HepG2 (cell line): ENCODE measurements around the gene BFSP1. TPM values are rescaled to one million over a fixed set of nuclear protein-coding genes. Genes with fewer than 3 reads are reported as not detected.
A peak's percentile ranks its signal among the peaks of the same experiment; 100 is the strongest.

Source experiments
- ATAC-seq: fragments of 200-7000 bp; cut with Tn5 transposase; 3 replicates; pipeline ENCODE4 v1.9.1; 2020; ENCODE audit warnings: mild to moderate bottlenecking, moderate library complexity
- BruUV-seq: library from RNA; stranded (reverse); fragments of 400-500 nt; replicated peaks from 2 replicates; lab custom pipeline; 2021; lab: Mats Ljungman, UMichigan
- CTCF ChIA-PET: fragments of 300-600 bp; formaldehyde crosslinking; extraction: SDS; loops from one replicate; lab custom pipeline; 2021; ENCODE audit warnings: low total read pairs, inconsistent platforms, low intra/inter-chr PET ratio; lab: Yijun Ruan, JAX
- POLR2A ChIA-PET: fragments of 350-600 bp; sonication (Branson Sonifier 250); formaldehyde crosslinking; loops from one replicate; lab custom pipeline; 2020; ENCODE audit warnings: antibody characterized with exemption, inconsistent platforms; lab: Yijun Ruan, JAX
- DNase-seq: peaks from one replicate; pipeline ENCODE4 v3.0.0-alpha.2; 2015; ENCODE audit warnings: low spot score
- FAIRE-seq: peaks from 3 replicates; lab custom pipeline; 2011; peaks lifted over from hg19 to GRCh38; lab: Jason Lieb, UNC
- H2AFZ ChIP-seq: one replicate; pipeline ENCODE4 v1.6.1; 2011; ENCODE audit warnings: low read length, inconsistent platforms
- H3K27ac ChIP-seq: fragments of 300-600 bp; 3 replicates; pipeline ENCODE4 v1.8.0; 2011; ENCODE audit warnings: mixed run types, mild to moderate bottlenecking, mixed read lengths, low read length, inconsistent platforms; ENCODE audit not compliant: insufficient read depth; ENCODE audit errors: extremely low read length
- H3K27me3 ChIP-seq, 2 experiments: fragments of 200-600 bp in 1 of 2; 2 replicates in 1 of 2; 3 replicates in 1 of 2; pipeline versions ENCODE4 v1.6.0 to v1.8.0; 2011; ENCODE audit warnings: low read length in 2 of 2, mild to moderate bottlenecking in 2 of 2, moderate library complexity in 2 of 2, inconsistent platforms in 1 of 2; ENCODE audit not compliant: insufficient read depth in 2 of 2, control insufficient read depth in 1 of 2
- H3K36me3 ChIP-seq, 2 experiments: fragments of 200-600 bp in 1 of 2; replicated peaks in 1 of 2; 2 replicates in 1 of 2; 3 replicates in 1 of 2; pipeline versions ENCODE4 v1.5.1 to v1.8.0; 2011; ENCODE audit warnings: low read length in 2 of 2, inconsistent platforms in 1 of 2; ENCODE audit not compliant: insufficient read depth in 2 of 2, control insufficient read depth in 1 of 2
- H3K4me1 ChIP-seq: 2 replicates; pipeline ENCODE4 v1.5.1; 2012; ENCODE audit warnings: low read length, inconsistent platforms; ENCODE audit not compliant: insufficient read depth
- H3K4me2 ChIP-seq: 2 replicates; pipeline ENCODE4 v1.6.0; 2011; ENCODE audit warnings: low read depth, low read length, inconsistent platforms
- H3K4me3 ChIP-seq, 3 experiments: fragments of 200-600 bp in 1 of 3; sonication (generic), shearing (Covaris generic) in 1 of 3; replicated peaks in 1 of 3; 2 replicates each; pipeline ENCODE4 v1.5.1; 2011 to 2016; ENCODE audit warnings: low read length in 3 of 3, inconsistent platforms in 2 of 3, low read depth in 2 of 3, mild to moderate bottlenecking in 2 of 3, control low read depth in 1 of 3, mixed read lengths in 1 of 3; ENCODE audit not compliant: insufficient read depth in 1 of 3
- H3K79me2 ChIP-seq: one replicate; pipeline ENCODE4 v1.6.1; 2011; ENCODE audit warnings: low read length, inconsistent platforms; ENCODE audit not compliant: insufficient read depth
- H3K9ac ChIP-seq: 2 replicates; pipeline ENCODE4 v1.6.0; 2011; ENCODE audit warnings: mild to moderate bottlenecking, low read depth, low read length, inconsistent platforms; ENCODE audit not compliant: insufficient read depth
- H3K9me3 ChIP-seq: 2 replicates; pipeline ENCODE4 v1.5.1; 2012; ENCODE audit warnings: mild to moderate bottlenecking, low read length
- H4K20me1 ChIP-seq: 2 replicates; pipeline ENCODE4 v1.6.0; 2011; ENCODE audit warnings: inconsistent platforms, mild to moderate bottlenecking, low read length, moderate library complexity; ENCODE audit not compliant: insufficient read depth
- GATAD2A ChIP-seq: IDR thresholded peaks from 2 replicates; pipeline ENCODE4 v1.6.1; 2016
- NFYB ChIP-seq: sonication (generic); formaldehyde crosslinking; IDR thresholded peaks from 2 replicates; pipeline ENCODE4 v1.4.0; 2020; ENCODE audit warnings: missing genetic modification reagents
- NFYC ChIP-seq: IDR thresholded peaks from 2 replicates; pipeline ENCODE4 v1.6.1; 2016; ENCODE audit warnings: missing genetic modification reagents, missing compliant biosample characterization
- RAD51 ChIP-seq: fragments of 450-650 bp; IDR thresholded peaks from 2 replicates; pipeline ENCODE4 v1.6.1; 2016; ENCODE audit warnings: borderline replicate concordance
- TMF1 ChIP-seq: sonication (generic); formaldehyde crosslinking; IDR thresholded peaks from 2 replicates; pipeline ENCODE4 v1.8.1; 2022; ENCODE audit warnings: low read depth, missing genetic modification reagents
- ZFP37 ChIP-seq: sonication (generic); formaldehyde crosslinking; IDR thresholded peaks from 2 replicates; pipeline ENCODE4 v1.4.0; 2020; ENCODE audit warnings: missing genetic modification reagents, borderline replicate concordance
- WGBS: methylation state at CpG from one replicate; pipeline ENCODE4 v1.1.6; 2017; ENCODE audit warnings: low lambda C conversion rate; 5-methylcytosine and 5-hydroxymethylcytosine counted together
- in situ Hi-C: cut with HindIII; loops from 2 replicates; pipeline ENCODE4 v1.10.0; 2017; ENCODE audit warnings: low pct_unique_long_range_greater_than_20kb; ENCODE audit not compliant: extremely low pct_ligation_motif_present
- intact Hi-C: fragments of 100-400 bp; cut with micrococcal nuclease; formaldehyde crosslinking; loops from one replicate; pipeline ENCODE4 v1.10.0; 2022; ENCODE audit not compliant: unreplicated experiment
- polyA plus RNA-seq, 8 experiments: library from polyadenylated mRNA; depleted of rRNA in 3 of 8; stranded (reverse) in 7 of 8; unstranded in 1 of 8; fragments of >200 nt; fragmentation: Illumina TruSeq in 4 of 8; extraction: Trizol in 4 of 8; gene quantifications; 2 replicates each; pipeline versions ENCODE4 v1.2.1 to v1.2.3, GENCODE V29; 2011 to 2016; ENCODE audit warnings: low read depth in 4 of 8, missing spikeins in 1 of 8, mixed read lengths in 1 of 8; ENCODE audit not compliant: insufficient read depth in 1 of 8
- total RNA-seq, 5 experiments: library from RNA; depleted of rRNA; stranded (reverse); fragments of >200 nt; fragmentation: Illumina TruSeq; extraction: Trizol; gene quantifications; 2 replicates each; pipeline ENCODE4 v1.2.3, GENCODE V29; 2016; ENCODE audit warnings: low read depth in 1 of 5
- TF ChIP-seq, protein P1 (sequence below), 2 experiments: sonication (generic) in 1 of 2; formaldehyde crosslinking in 1 of 2; IDR thresholded peaks; 2 replicates each; pipeline versions ENCODE4 v1.5.1 to v1.6.1; 2011 to 2020; ENCODE audit warnings: borderline replicate concordance in 1 of 2, low read depth in 1 of 2, low read length in 1 of 2, mild to moderate bottlenecking in 1 of 2, missing genetic modification reagents in 1 of 2, moderate library complexity in 1 of 2

The BFSP1 gene
- total and polyA plus RNA-seq, 2 of the 13 experiments (the other 11 are each of a cell fraction or from before 2014, with no cell fraction given): 0.22 to 0.26 TPM

DNA sequence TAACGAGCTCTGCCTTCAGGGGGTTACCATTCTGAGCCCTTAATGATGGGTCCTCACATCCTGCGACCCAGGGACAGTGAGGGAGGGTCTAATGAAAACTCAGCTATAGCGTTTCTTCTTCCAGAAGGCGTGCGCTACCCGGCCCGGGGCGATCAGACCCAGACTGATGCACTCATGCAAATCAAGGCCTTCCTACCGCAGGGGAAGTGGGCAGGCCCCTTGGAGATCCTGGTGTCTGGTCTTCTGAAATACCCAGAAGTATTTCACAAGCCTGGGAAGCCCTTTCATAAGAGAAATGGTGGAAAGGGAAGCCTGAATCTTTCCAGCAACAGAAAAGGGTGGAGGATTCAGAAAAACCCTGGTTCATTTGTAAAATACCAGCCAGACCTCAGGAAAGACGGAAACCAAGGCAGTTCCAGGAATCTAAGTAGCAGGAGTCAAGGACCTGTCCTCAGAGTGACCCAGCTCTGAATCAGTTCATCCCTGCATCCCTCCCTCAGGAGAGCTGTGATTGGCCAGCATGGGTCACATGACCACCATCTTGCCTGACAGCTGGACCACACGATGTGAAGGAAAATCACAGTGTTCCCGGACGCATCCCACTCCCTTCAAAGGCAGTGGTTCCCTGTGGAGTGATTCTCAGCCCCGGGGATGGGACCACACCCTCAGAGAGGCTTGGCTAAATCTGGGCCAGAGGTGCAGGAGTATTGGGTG lies 12.7 kb downstream of the BFSP1 start:
- no peak for ATAC-seq
- in situ Hi-C loops: loop anchor here (25.0 kb wide), 1 partner anchor 769 kb away; the partner anchor contains the start of gene ZNF133
- POLR2A ChIA-PET: interaction anchor here (1.0 kb wide), 1 partner anchor 13 kb away, joined by 3 read pairs; no protein-coding TSS in a partner anchor
- peaks cover 4 to 50% of the 10 kb centered on the region in 2 experiments; a peak in 4 of 5 replicates for H3K27me3 ChIP-seq
- no peak overlapping the region for H3K4me3 ChIP-seq
- H3K27ac ChIP-seq: no peak overlapping the region
- WGBS: 40% methylated on average over 14 of the region's 14 CpGs
- BruUV-seq: no TSS peak
- H3K4me1 ChIP-seq: peaks cover 9% of the 10 kb centered on the region; the same call in 1 of the 2 replicates
- intact Hi-C loops: no loop called here
- FAIRE-seq: no peak
- CTCF ChIA-PET: no interaction called here
- TF ChIP-seq NFYB (CRISPR knock-in tag) (peak; percentile 54; the same call in 1 of the 2 replicates), GATAD2A (CRISPR knock-in tag) (no peak), ZFP37 (no peak), RAD51 (peak; percentile 30; the same call in 1 of the 2 replicates), NFYC (CRISPR knock-in tag) (peak; percentile 65), TMF1 (CRISPR knock-in tag) (no peak)
- TF ChIP-seq, protein P1, sequence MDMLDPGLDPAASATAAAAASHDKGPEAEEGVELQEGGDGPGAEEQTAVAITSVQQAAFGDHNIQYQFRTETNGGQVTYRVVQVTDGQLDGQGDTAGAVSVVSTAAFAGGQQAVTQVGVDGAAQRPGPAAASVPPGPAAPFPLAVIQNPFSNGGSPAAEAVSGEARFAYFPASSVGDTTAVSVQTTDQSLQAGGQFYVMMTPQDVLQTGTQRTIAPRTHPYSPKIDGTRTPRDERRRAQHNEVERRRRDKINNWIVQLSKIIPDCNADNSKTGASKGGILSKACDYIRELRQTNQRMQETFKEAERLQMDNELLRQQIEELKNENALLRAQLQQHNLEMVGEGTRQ (IDR thresholded peaks at IDR 0.05; ENCODE audit: low read depth, low read length): 0 out of 2 replicates have a peak, but pooled peaks have one; percentile 33
- TF ChIP-seq, protein P1 (CRISPR knock-in tag; IDR thresholded peaks at IDR 0.05; ENCODE audit: borderline replicate concordance): no peak; the same call in 1 of the 2 replicates
- DNase-seq: no peak
- H2AFZ ChIP-seq: no peak overlapping the region
- H4K20me1 ChIP-seq: no peaks in the 10 kb centered on the region
- no peaks in the 10 kb centered on the region for H3K9me3 ChIP-seq
- no peak overlapping the region for H3K9ac ChIP-seq
- H3K36me3 ChIP-seq: no peaks in the 10 kb centered on the region
- no peaks in the 10 kb centered on the region for H3K79me2 ChIP-seq
- no peak overlapping the region for H3K4me2 ChIP-seq
